ENCODE results near the gene GJA1.

- TF ChIP-seq CTCF (IDR thresholded peaks at IDR 0.05) (no peak), POLR2A (IDR thresholded peaks at IDR 0.05) (no peak)
Observed at GRCh38 chr6:121413879-121414278, 21.6 kb upstream of the GJA1 start.

All from upper lobe of left lung (tissue), 4 donors.